K562 (cell line): ENCODE measurements around the gene TJP2. TPM values are rescaled to one million over a fixed set of nuclear protein-coding genes. Genes with fewer than 3 reads are reported as not detected.

Source experiments
- ATAC-seq: fragments of 200-7000 bp; cut with Tn5 transposase; 3 replicates; pipeline ENCODE4 v1.9.1; 2020; ENCODE audit warnings: moderate library complexity
- BruUV-seq: library from RNA; stranded (reverse); fragments of 400-500 nt; replicated peaks from 2 replicates; lab custom pipeline; 2021; lab: Mats Ljungman, UMichigan
- CTCF ChIA-PET: fragments of 300-600 bp; formaldehyde crosslinking; extraction: SDS; loops from one replicate; lab custom pipeline; 2021; ENCODE audit warnings: low intra/inter-chr PET ratio; lab: Yijun Ruan, JAX
- POLR2A ChIA-PET: fragments of 300-600, 350-650 bp; sonication (Branson Sonifier 250); formaldehyde crosslinking; extraction: SDS; loops from one replicate; lab custom pipeline; 2021; ENCODE audit warnings: antibody characterized with exemption, inconsistent platforms; lab: Yijun Ruan, JAX
- DNase-seq, 4 experiments: peaks; one replicate each; pipeline versions ENCODE4 v3.0.0 to v3.0.0-alpha.2; 2011 to 2018; ENCODE audit warnings: low spot score in 3 of 4, mixed read lengths in 3 of 4; ENCODE audit errors: extremely low read depth in 1 of 4
- FAIRE-seq: peaks from 2 replicates; lab custom pipeline; 2011; peaks lifted over from hg19 to GRCh38; lab: Jason Lieb, UNC
- H2AFZ ChIP-seq: 2 replicates; pipeline ENCODE4 v1.6.0; 2011; ENCODE audit warnings: low read depth, low read length, control low read depth, inconsistent platforms
- H3K27ac ChIP-seq: fragments of 200-600 bp; 3 replicates; pipeline ENCODE4 v1.8.0; 2011; ENCODE audit warnings: low read depth, mild to moderate bottlenecking, control low read depth, inconsistent platforms, low read length, moderate library complexity, mixed read lengths; ENCODE audit errors: extremely low read depth
- H3K27me3 ChIP-seq, 2 experiments: fragments of 300-600 bp in 1 of 2; 2 replicates in 1 of 2; 3 replicates in 1 of 2; pipeline versions ENCODE4 v1.6.0 to v1.8.0; 2011; ENCODE audit warnings: inconsistent platforms in 2 of 2, low read length in 2 of 2, mild to moderate bottlenecking in 1 of 2, mixed read lengths in 1 of 2, moderate library complexity in 1 of 2; ENCODE audit not compliant: control insufficient read depth in 2 of 2, insufficient read depth in 2 of 2
- H3K36me3 ChIP-seq: fragments of 300-600 bp; 3 replicates; pipeline ENCODE4 v1.8.0; 2011; ENCODE audit warnings: mild to moderate bottlenecking, low read length, inconsistent platforms; ENCODE audit not compliant: control insufficient read depth, insufficient read depth
- H3K4me1 ChIP-seq, 2 experiments: fragments of 200-600 bp in 1 of 2; replicated peaks in 1 of 2; 2 replicates in 1 of 2; 3 replicates in 1 of 2; pipeline versions ENCODE4 v1.5.1 to v1.8.0; 2011; ENCODE audit warnings: inconsistent platforms in 2 of 2, low read length in 2 of 2, mild to moderate bottlenecking in 1 of 2, mixed read lengths in 1 of 2, moderate library complexity in 1 of 2; ENCODE audit not compliant: control insufficient read depth in 2 of 2, insufficient read depth in 2 of 2
- H3K4me2 ChIP-seq: 2 replicates; pipeline ENCODE4 v1.6.1; 2011; ENCODE audit warnings: low read length, control low read depth, inconsistent platforms, mixed read lengths; ENCODE audit not compliant: insufficient read depth
- H3K4me3 ChIP-seq: fragments of 200-600 bp; sonication (generic), shearing (Covaris generic); 2 replicates; pipeline ENCODE4 v1.5.1; 2016; ENCODE audit warnings: control low read depth, inconsistent platforms
- H3K79me2 ChIP-seq: fragments of 200-600 bp; 3 replicates; pipeline ENCODE4 v1.8.0; 2011; ENCODE audit warnings: low read length, inconsistent platforms; ENCODE audit not compliant: control insufficient read depth, insufficient read depth
- H3K9ac ChIP-seq, 2 experiments: 2 replicates each; pipeline versions ENCODE4 v1.6.0 to v1.6.1; 2011; ENCODE audit warnings: low read depth in 2 of 2, low read length in 2 of 2, control low read depth in 1 of 2, inconsistent platforms in 1 of 2, mild to moderate bottlenecking in 1 of 2, mixed read lengths in 1 of 2; ENCODE audit not compliant: insufficient read depth in 1 of 2
- H3K9me1 ChIP-seq: one replicate; pipeline ENCODE4 v1.6.0; 2011; ENCODE audit warnings: inconsistent platforms, mild to moderate bottlenecking, low read length, moderate library complexity; ENCODE audit not compliant: control insufficient read depth, insufficient read depth
- H3K9me3 ChIP-seq: replicated peaks from 2 replicates; pipeline ENCODE4 v1.5.1; 2011; ENCODE audit warnings: low read depth, low read length, inconsistent platforms; ENCODE audit not compliant: control insufficient read depth, insufficient read depth
- H4K20me1 ChIP-seq: replicated peaks from 2 replicates; pipeline ENCODE4 v1.6.1; 2011; ENCODE audit warnings: low read length, inconsistent platforms, mixed read lengths; ENCODE audit not compliant: control insufficient read depth, insufficient read depth
- ARID2 ChIP-seq: fragments of 450-650 bp; IDR thresholded peaks from 2 replicates; pipeline ENCODE4 v1.6.1; 2017; ENCODE audit warnings: antibody characterized with exemption, mild to moderate bottlenecking
- ASH1L ChIP-seq: fragments of 450-650 bp; IDR thresholded peaks from 2 replicates; pipeline ENCODE4 v1.6.1; 2018; ENCODE audit warnings: borderline replicate concordance, mild to moderate bottlenecking, low read depth; ENCODE audit not compliant: partially characterized antibody
- CC2D1A ChIP-seq: fragments of 450-650 bp; IDR thresholded peaks from 2 replicates; pipeline ENCODE4 v1.6.1; 2017; ENCODE audit warnings: mild to moderate bottlenecking
- CEBPG ChIP-seq, 3 experiments: fragments of 200-800 bp in 1 of 3; sonication (Bioruptor generic) in 1 of 3; sonication (generic) in 1 of 3; formaldehyde crosslinking in 1 of 3; IDR thresholded peaks in 2 of 3; conservative IDR thresholded peaks in 1 of 3; 2 replicates each; pipeline versions ENCODE4 v1.6.1 to v1.8.0; 2016 to 2022; ENCODE audit warnings: missing compliant biosample characterization in 2 of 3, missing genetic modification characterization in 2 of 3, mild to moderate bottlenecking in 1 of 3, missing genetic modification reagents in 1 of 3
- FOSL1 ChIP-seq: fragments of 200-800 bp; sonication (Bioruptor generic); conservative IDR thresholded peaks from 2 replicates; pipeline ENCODE4 v1.6.1; 2016; ENCODE audit warnings: missing genetic modification characterization, missing compliant biosample characterization
- FOXM1 ChIP-seq, 2 experiments: fragments of 450-650 bp in 1 of 2; sonication (generic) in 1 of 2; formaldehyde crosslinking in 1 of 2; IDR thresholded peaks; 2 replicates each; pipeline versions ENCODE4 v1.6.1 to v1.9.0; 2017 to 2022; ENCODE audit warnings: low read depth in 2 of 2, mild to moderate bottlenecking in 2 of 2, missing genetic modification reagents in 1 of 2, moderate library complexity in 1 of 2
- GABPB2 ChIP-seq: fragments of 250-450 bp; sonication (Bioruptor Pico); conservative IDR thresholded peaks from 2 replicates; pipeline ENCODE4 v1.5.1; 2021; ENCODE audit warnings: mild to moderate bottlenecking
- ID3 ChIP-seq, 2 experiments: fragments of 250-450 bp in 1 of 2; fragments of 450-650 bp in 1 of 2; sonication (Bioruptor Pico) in 1 of 2; IDR thresholded peaks; 2 replicates each; pipeline versions ENCODE4 v1.6.1 to v1.8.0; 2016 to 2021; ENCODE audit warnings: mild to moderate bottlenecking in 2 of 2, moderate library complexity in 2 of 2, missing compliant biosample characterization in 1 of 2, missing genetic modification characterization in 1 of 2
- IRF2 ChIP-seq: sonication (generic); formaldehyde crosslinking; IDR thresholded peaks from 2 replicates; pipeline ENCODE4 v1.8.1; 2022; ENCODE audit warnings: mild to moderate bottlenecking, missing genetic modification reagents
- MCM3 ChIP-seq: fragments of 450-650 bp; IDR thresholded peaks from 2 replicates; pipeline ENCODE4 v1.6.1; 2016
- MITF ChIP-seq: IDR thresholded peaks from 2 replicates; pipeline ENCODE4 v1.6.1; 2014; ENCODE audit warnings: antibody characterized with exemption
- NFIX ChIP-seq: fragments of 250-450 bp; sonication (Bioruptor Pico); IDR thresholded peaks from 2 replicates; pipeline ENCODE4 v1.4.0; 2020; ENCODE audit warnings: low read depth, mild to moderate bottlenecking, moderate library complexity
- NFXL1 ChIP-seq: fragments of 450-650 bp; formaldehyde crosslinking; IDR thresholded peaks from 2 replicates; pipeline ENCODE4 v1.4.0; 2021; ENCODE audit warnings: mild to moderate bottlenecking
- POLR2A ChIP-seq: fragments of 450-650 bp; conservative IDR thresholded peaks from 2 replicates; pipeline ENCODE4 v1.6.1; 2016
- RBFOX2 ChIP-seq: fragments of 200-400 bp; formaldehyde crosslinking; IDR thresholded peaks from 2 replicates; pipeline ENCODE4 v1.6.1; 2017; ENCODE audit warnings: low read depth, mild to moderate bottlenecking, low read length, moderate library complexity
- TCF7 ChIP-seq: sonication (generic); IDR thresholded peaks from 2 replicates; pipeline ENCODE4 v1.6.1; 2016; ENCODE audit warnings: antibody characterized with exemption, borderline replicate concordance
- U2AF2 ChIP-seq: fragments of 200-400 bp; formaldehyde crosslinking; optimal IDR thresholded peaks from 2 replicates; pipeline ENCODE3; 2017; ENCODE audit warnings: low read depth, mild to moderate bottlenecking, low read length
- XRCC5 ChIP-seq: fragments of 200-400 bp; formaldehyde crosslinking; IDR thresholded peaks from 2 replicates; pipeline ENCODE4 v1.6.1; 2017; ENCODE audit warnings: low read depth, mild to moderate bottlenecking, low read length
- ZNF124 ChIP-seq: sonication (generic); formaldehyde crosslinking; IDR thresholded peaks from 2 replicates; pipeline ENCODE4 v1.8.1; 2022; ENCODE audit warnings: missing genetic modification reagents
- ZNF224 ChIP-seq: sonication (generic); formaldehyde crosslinking; IDR thresholded peaks from 2 replicates; pipeline ENCODE4 v1.8.0; 2022; ENCODE audit warnings: mild to moderate bottlenecking, missing genetic modification reagents
- ZNF696 ChIP-seq: fragments of 250-450 bp; sonication (Bioruptor Pico); conservative IDR thresholded peaks from 2 replicates; pipeline ENCODE4 v1.4.0; 2020; ENCODE audit warnings: mild to moderate bottlenecking, moderate library complexity
- WGBS: fragments of 100-300 bp; shearing (Covaris generic); methylation state at CpG from one replicate; pipeline ENCODE4 v1.1.6; 2016; ENCODE audit warnings: low coverage, mixed read lengths; ENCODE audit not compliant: insufficient coverage; ENCODE audit errors: missing lambda C conversion rate; 5-methylcytosine and 5-hydroxymethylcytosine counted together
- in situ Hi-C: fragments of 300-500 bp; cut with MboI; formaldehyde crosslinking; loops from 4 replicates; pipeline ENCODE4 v1.15.0; 2018; ENCODE audit warnings: inconsistent platforms, mixed read lengths
- intact Hi-C: fragments of 100-400 bp; cut with micrococcal nuclease; formaldehyde crosslinking; loops from 2 replicates; pipeline ENCODE4 v1.14.2; 2022
- polyA plus RNA-seq, 8 experiments: library from polyadenylated mRNA; depleted of rRNA in 4 of 8; stranded (reverse) in 5 of 8; unstranded in 3 of 8; fragments of >200 nt; fragmentation: Nextera tagmentation in 2 of 8; fragmentation: Illumina TruSeq in 1 of 8; extraction: Ambion mirVana in 2 of 8; extraction: Trizol in 1 of 8; gene quantifications; 2 replicates each; pipeline versions ENCODE4 v1.2.1 to v1.2.3, GENCODE V29; 2011 to 2014; ENCODE audit warnings: inconsistent platforms in 1 of 8, missing spikeins in 1 of 8
- total RNA-seq, 7 experiments: library from RNA; depleted of rRNA in 6 of 7; stranded (reverse); fragments of >200 nt in 6 of 7; fragmentation: Illumina TruSeq in 2 of 7; extraction: Trizol in 2 of 7; gene quantifications; 2 replicates each; pipeline versions ENCODE4 v1.2.1 to v1.2.3, GENCODE V29; 2011 to 2021; ENCODE audit warnings: low replicate concordance in 1 of 7

Gene TJP2
- total and polyA plus RNA-seq, 9 of the 15 experiments (the other 6 are each of a cell fraction or from before 2014, with no cell fraction given) = 4.0 to 24.1 (median 16.8) TPM

DNA sequence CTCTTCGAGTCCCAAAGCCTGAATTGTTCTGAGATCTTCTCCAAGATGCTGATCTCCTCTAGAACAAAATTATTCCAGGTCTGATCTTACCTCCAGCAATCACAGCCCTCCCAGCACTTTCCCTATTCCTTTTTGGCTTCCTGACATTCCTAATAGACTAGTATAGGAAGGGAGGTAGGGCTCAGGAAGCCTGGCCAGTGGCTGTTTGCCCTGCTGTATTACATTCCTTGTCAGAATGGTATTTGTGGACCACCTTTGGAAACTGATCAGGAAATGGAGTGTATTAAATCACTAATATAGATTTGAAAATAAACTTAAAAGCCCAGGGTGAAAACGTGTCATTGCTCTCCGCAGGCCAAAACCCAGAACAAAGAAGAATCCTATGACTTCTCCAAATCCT is 76.6 kb downstream of the TJP2 start (continued):
- TF ChIP-seq FOXM1 (IDR thresholded peaks at IDR 0.05; ENCODE audit: low read depth) = no peak
- TF ChIP-seq FOXM1 (CRISPR knock-in tag; IDR thresholded peaks at IDR 0.05; ENCODE audit: low read depth) = no peak
- no peak for TF ChIP-seq XRCC5
- no peak for TF ChIP-seq IRF2 (CRISPR knock-in tag)

GRCh38 chr9:69252436-69252835 is 78.4 kb downstream of the TJP2 start:
- Histone ChIP-seq H3K36me3 (peaks cover 12% of the 10 kb centered on the region; the same call in 2 of the 3 replicates), H3K4me3 (no peak overlapping the region), H3K9ac (no peak overlapping the region), H3K9me3 (no peaks in the 10 kb centered on the region), H4K20me1 (no peaks in the 10 kb centered on the region), H3K4me1 (no peaks in the 10 kb centered on the region)
- intact Hi-C loops = no loop called here
- DNase-seq (no peak), ATAC-seq (no peak)
- TF ChIP-seq ID3 (CRISPR knock-in tag; IDR thresholded peaks at IDR 0.05) (no peak), ID3 (tag; IDR thresholded peaks at IDR 0.05) (no peak), MCM3 (no peak), CEBPG (CRISPR knock-in tag; IDR thresholded peaks at IDR 0.05) (no peak), CEBPG (tag; conservative IDR thresholded peaks at IDR 0.05 in 1 of 2, IDR thresholded peaks at IDR 0.05 in 1 of 2) (no peak), ARID2 (no peak), ZNF124 (no peak), NFIX (CRISPR knock-in tag) (no peak), ZNF696 (CRISPR knock-in tag) (no peak), GABPB2 (CRISPR knock-in tag) (no peak), ZNF224 (CRISPR knock-in tag) (no peak), POLR2A (no peak), RBFOX2 (no peak), FOSL1 (tag) (no peak), U2AF2 (no peak), MITF (no peak), CC2D1A (no peak), ASH1L (no peak), TCF7 (no peak), NFXL1 (CRISPR knock-in tag) (no peak)
- TF ChIP-seq, all 486 proteins: peak for 0
- no peaks in the 10 kb centered on the region for H3K79me2 ChIP-seq
- H3K4me2 ChIP-seq = no peak overlapping the region
- H2AFZ ChIP-seq = no peak overlapping the region
- no TSS peak for BruUV-seq
- CTCF ChIA-PET = no interaction called here
- H3K27ac ChIP-seq = no peak overlapping the region
- no peaks in the 10 kb centered on the region for H3K9me1 ChIP-seq
- no peak for FAIRE-seq
- in situ Hi-C loops = no loop called here
- H3K27me3 ChIP-seq = no peaks in the 10 kb centered on the region
- WGBS = 85% methylated on average over 5 of the region's 5 CpGs
- POLR2A ChIA-PET = no interaction called here
